ENCODE data around the gene TPRX1.
"Not testable (repeated sequence)": the region's sequence is repeated elsewhere in the genome, so short reads cannot be mapped to it uniquely, and the experiment has no call there.

The TPRX1 gene

GRCh38 chr19:47798904-47799266 lies 5.5 kb downstream of the TPRX1 start:
- DNase-seq: no peak

GRCh38 chr19:47797996-47798903 lies 6.1 kb downstream of the TPRX1 start:
- no peak for DNase-seq

- no peak for DNase-seq
Observed at GRCh38 chr19:47796785-47797184, 7.6 kb downstream of the TPRX1 start.

- DNase-seq: no peak
Observed at GRCh38 chr19:47794526-47794925, 9.8 kb downstream of the TPRX1 start.

GRCh38 chr19:47792616-47793015 lies 11.7 kb downstream of the TPRX1 start:
- no peak for DNase-seq

- peak; percentile 92 for DNase-seq
Observed at GRCh38 chr19:47790398-47790814, 13.9 kb downstream of the TPRX1 start.

- DNase-seq: not testable (repeated sequence)
Observed at GRCh38 chr19:47789811-47790210, 14.5 kb downstream of the TPRX1 start.

- not testable (repeated sequence) for DNase-seq
Observed at GRCh38 chr19:47787307-47787706, 17.0 kb downstream of the TPRX1 start.

GRCh38 chr19:47786566-47786965 lies 17.8 kb downstream of the TPRX1 start:
- DNase-seq: no peak

- DNase-seq: no peak
Observed at GRCh38 chr19:47781590-47782262, 22.6 kb downstream of the TPRX1 start.

GRCh38 chr19:47780215-47780551 lies 24.2 kb downstream of the TPRX1 start:
- DNase-seq: no peak

GRCh38 chr19:47779524-47780214 lies 24.7 kb downstream of the TPRX1 start:
- DNase-seq: no peak

GRCh38 chr19:47778954-47779351 lies 25.4 kb downstream of the TPRX1 start:
- no peak for DNase-seq

- peak; percentile 62 for DNase-seq
Observed at GRCh38 chr19:47778049-47778953, 26.1 kb downstream of the TPRX1 start, which contains the start of gene SELENOW. Gene SELENOW, plus strand, starts transcription at chr19:47778703. Its CDS starts 83 bp downstream, at chr19:47778786.

GRCh38 chr19:47777245-47778048 lies 26.9 kb downstream of the TPRX1 start:
- not testable (repeated sequence) for DNase-seq

- no peak for DNase-seq
Observed at GRCh38 chr19:47776568-47776967, 27.8 kb downstream of the TPRX1 start.

- DNase-seq: not testable (repeated sequence)
Observed at GRCh38 chr19:47771291-47771690, 33.1 kb downstream of the TPRX1 start.

- no peak for DNase-seq
Observed at GRCh38 chr19:47769534-47769933, 34.8 kb downstream of the TPRX1 start.

- DNase-seq: no peak
Observed at GRCh38 chr19:47768604-47769003, 35.7 kb downstream of the TPRX1 start.

- DNase-seq: no peak
Observed at GRCh38 chr19:47767349-47767748, 37.0 kb downstream of the TPRX1 start.

GRCh38 chr19:47766670-47767069 lies 37.7 kb downstream of the TPRX1 start:
- no peak for DNase-seq

GRCh38 chr19:47766359-47766620 lies 38.1 kb downstream of the TPRX1 start:
- no peak for DNase-seq

Measured in T-helper 9 cell (primary cell).